Tibial nerve (tissue), 4 donors: ENCODE data around the gene SMG6. TPM values are rescaled to one million over a fixed set of nuclear protein-coding genes. Genes with fewer than 3 reads are reported as not detected.

Source experiments
- DNase-seq, 2 donors: peaks; one replicate each; pipeline ENCODE4 v3.0.0-alpha.2; 2019; ENCODE audit warnings: low spot score in 2 of 2
- H3K27ac ChIP-seq, 4 donors: fragments of 200-600 bp; sonication (generic) in 3 of 4; one replicate each; pipeline ENCODE4 v1.5.1; 2017 to 2019; ENCODE audit warnings: mild to moderate bottlenecking in 1 of 4
- H3K27me3 ChIP-seq, 2 donors: fragments of 200-600 bp; sonication (generic) in 1 of 2; one replicate each; pipeline versions ENCODE4 v1.5.1 to v1.6.0; 2017 to 2019
- H3K36me3 ChIP-seq, 3 donors: fragments of 200-600 bp; sonication (generic); one replicate each; pipeline ENCODE4 v1.5.1; 2018 to 2019
- H3K4me1 ChIP-seq, 4 donors: fragments of 200-600 bp; sonication (generic) in 3 of 4; one replicate each; pipeline ENCODE4 v1.5.1; 2017 to 2019
- H3K4me3 ChIP-seq, 4 donors: fragments of 200-600 bp; sonication (generic) in 3 of 4; one replicate each; pipeline ENCODE4 v1.5.1; 2017 to 2019; ENCODE audit warnings: mild to moderate bottlenecking in 1 of 4, moderate library complexity in 1 of 4
- H3K9me3 ChIP-seq, 4 donors: fragments of 200-600 bp; sonication (generic) in 3 of 4; one replicate each; pipeline ENCODE4 v1.5.1; 2017 to 2019
- CTCF ChIP-seq, 5 experiments: fragments of 200-600 bp in 3 of 5; fragments of 450-650 bp in 2 of 5; sonication (generic) in 3 of 5; IDR thresholded peaks; one replicate each; pipeline ENCODE4 v1.5.1; 2016 to 2019; ENCODE audit warnings: antibody characterized with exemption in 5 of 5, mild to moderate bottlenecking in 3 of 5, moderate library complexity in 2 of 5
- EP300 ChIP-seq, 2 donors: sonication (generic); formaldehyde crosslinking; IDR thresholded peaks; one replicate each; pipeline ENCODE4 v1.6.1; 2017; ENCODE audit warnings: antibody characterized with exemption in 2 of 2, mild to moderate bottlenecking in 1 of 2
- POLR2A ChIP-seq, 2 donors: fragments of 450-650 bp; IDR thresholded peaks; one replicate each; pipeline ENCODE4 v1.6.1; 2017; ENCODE audit warnings: antibody characterized with exemption in 2 of 2, mild to moderate bottlenecking in 2 of 2, moderate library complexity in 2 of 2
- WGBS, 2 donors: methylation state at CpG; one replicate each; pipeline ENCODE4 v1.1.5; 2018; 5-methylcytosine and 5-hydroxymethylcytosine counted together
- total RNA-seq, 4 donors: library from RNA; depleted of rRNA; stranded (reverse); fragments of >200 nt; gene quantifications; one replicate each; pipeline ENCODE4 v1.1.0, GENCODE V29; 2016

Gene SMG6
- total RNA-seq, 4 donors from 2014 or later: 29.5 to 86.5 (median 40.1) TPM

DNA sequence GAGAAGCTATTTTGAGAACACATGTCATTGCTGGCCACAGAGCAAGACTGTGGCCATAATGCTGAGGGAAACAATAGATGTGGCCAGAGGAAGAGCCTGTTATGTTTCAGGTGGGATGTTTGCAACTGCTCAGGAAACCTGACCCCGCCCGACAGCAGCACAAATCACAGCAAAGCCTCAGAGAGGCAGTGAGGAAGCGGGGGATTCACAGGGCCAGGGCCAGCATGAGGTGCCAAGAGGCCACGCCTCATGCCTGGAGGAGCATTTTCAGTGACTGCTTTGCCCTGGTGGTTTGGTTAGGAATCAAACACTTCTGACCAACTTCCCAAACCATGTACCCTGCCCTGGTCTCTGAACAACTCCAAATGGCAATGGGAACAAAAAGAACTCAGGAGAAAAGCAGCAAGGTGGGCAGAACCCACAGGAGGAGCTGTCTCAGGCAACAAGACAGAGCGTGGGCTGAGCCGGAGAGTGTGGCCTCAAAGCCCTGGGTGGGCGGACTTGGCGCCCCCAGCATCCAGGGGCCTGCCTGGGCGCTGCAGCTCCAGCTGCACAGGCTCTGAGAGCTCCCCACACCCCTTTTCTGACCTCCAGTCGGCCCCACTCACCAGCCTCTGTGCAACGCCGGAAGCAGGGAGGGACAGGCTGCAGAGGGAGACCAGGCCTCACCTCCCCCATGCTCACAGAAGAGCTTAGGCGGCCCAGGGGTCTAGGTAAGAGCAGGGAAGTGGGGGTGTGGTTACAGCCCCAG, 228.1 kb downstream of the SMG6 start:
- peak in 2 of 5 experiments; percentile 16 for TF ChIP-seq CTCF (IDR thresholded peaks at IDR 0.05)
- TF ChIP-seq EP300 (IDR thresholded peaks at IDR 0.05): no peak
- Histone ChIP-seq H3K4me1 (peaks cover 0 to 64% (median 25%) of the 10 kb centered on the region in 4 donors), H3K4me3 (no peak overlapping the region), H3K9me3 (no peaks in the 10 kb centered on the region), H3K27me3 (no peaks in the 10 kb centered on the region), H3K36me3 (peaks cover 0 to 85% (median 0%) of the 10 kb centered on the region in 3 donors), H3K27ac (peak overlapping the region; percentile 31 to 79 (median 74))
- WGBS, 2 donors: 46 to 47% methylated on average over 13 of the region's 13 CpGs
- no peak for DNase-seq

- WGBS, 2 donors: 80 to 81% methylated on average over 10 of the region's 10 CpGs
- H3K36me3 ChIP-seq: peaks cover 0 to 85% (median 0%) of the 10 kb centered on the region in 3 donors
- H3K27me3 ChIP-seq: no peaks in the 10 kb centered on the region
- DNase-seq: no peak
- TF ChIP-seq POLR2A (IDR thresholded peaks at IDR 0.05) (no peak), CTCF (IDR thresholded peaks at IDR 0.05) (no peak), EP300 (IDR thresholded peaks at IDR 0.05) (no peak)
- H3K4me3 ChIP-seq: no peak overlapping the region
- peaks cover 0 to 69% (median 28%) of the 10 kb centered on the region in 4 donors for H3K4me1 ChIP-seq
- H3K9me3 ChIP-seq: no peaks in the 10 kb centered on the region
- peak overlapping the region in 3 of 4 donors; percentile 68 to 79 (median 79) for H3K27ac ChIP-seq
Measured at GRCh38 chr17:2074919-2075318, 228.7 kb downstream of the SMG6 start.

DNA sequence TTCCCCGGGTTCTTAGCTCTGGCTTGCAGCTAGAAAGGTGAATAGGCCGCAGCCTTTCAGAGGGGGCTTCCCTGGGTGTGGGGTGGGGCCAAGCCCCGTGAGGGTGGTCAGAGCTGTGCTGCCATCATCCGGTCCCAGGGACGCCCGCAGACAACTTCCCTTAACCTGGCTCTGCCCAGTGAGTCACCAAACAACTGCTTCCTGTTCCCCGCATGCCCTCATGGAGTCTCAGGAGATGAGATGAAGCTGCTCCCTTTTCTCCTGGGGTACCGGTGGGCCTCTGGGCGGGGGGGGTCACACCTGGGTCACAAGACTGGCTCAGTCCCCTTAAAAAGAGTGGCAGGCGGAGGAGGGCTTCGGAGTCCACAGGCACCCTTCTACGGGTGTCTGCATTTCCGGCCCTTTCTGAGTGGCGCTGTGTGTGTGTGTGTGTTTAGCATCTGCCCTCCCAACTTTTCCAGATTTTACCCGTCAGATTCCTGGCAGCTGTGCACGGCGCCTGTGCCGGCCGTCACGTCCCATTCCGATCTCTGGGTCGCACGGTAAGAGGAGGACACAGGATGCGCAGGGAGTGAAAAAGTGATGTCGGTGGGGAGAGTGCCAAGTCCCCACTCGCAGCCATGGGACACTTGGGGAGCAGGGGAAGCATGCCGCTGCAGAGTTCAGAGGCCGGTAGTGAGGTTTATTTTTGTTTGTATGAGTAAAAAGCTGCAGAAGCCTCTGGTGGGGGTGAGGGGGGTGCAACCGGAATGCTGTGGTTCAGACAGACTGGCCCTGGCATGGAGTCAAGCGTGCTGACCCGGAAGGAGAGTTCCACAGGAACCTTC, 231.9 kb downstream of the SMG6 start:
- TF ChIP-seq POLR2A (IDR thresholded peaks at IDR 0.05) (no peak), EP300 (IDR thresholded peaks at IDR 0.05) (peak in 1 of 2 donors; percentile 51)
- H3K36me3 ChIP-seq: peaks cover 0 to 81% (median 0%) of the 10 kb centered on the region in 3 donors

GRCh38 chr17:2071024-2071385, 232.6 kb downstream of the SMG6 start:
- no peaks in the 10 kb centered on the region for H3K9me3 ChIP-seq
- TF ChIP-seq POLR2A (IDR thresholded peaks at IDR 0.05) (no peak), CTCF (IDR thresholded peaks at IDR 0.05) (no peak), EP300 (IDR thresholded peaks at IDR 0.05) (no peak)
- WGBS, 2 donors: 83 to 89% methylated on average over 6 of the region's 6 CpGs
- peaks cover 0 to 80% (median 0%) of the 10 kb centered on the region in 3 donors for H3K36me3 ChIP-seq
- no peak for DNase-seq
- no peaks in the 10 kb centered on the region for H3K27me3 ChIP-seq
- H3K27ac ChIP-seq: peak overlapping the region; percentile 5 to 81 (median 67)
- no peak overlapping the region for H3K4me3 ChIP-seq
- peaks cover 0 to 80% (median 50%) of the 10 kb centered on the region in 4 donors for H3K4me1 ChIP-seq

More for the DNA sequence above, 231.9 kb downstream of the SMG6 start:
- Histone ChIP-seq H3K4me3 (no peak overlapping the region), H3K4me1 (peaks cover 0 to 80% (median 49%) of the 10 kb centered on the region in 4 donors), H3K27me3 (no peaks in the 10 kb centered on the region), H3K9me3 (no peaks in the 10 kb centered on the region), H3K27ac (peak overlapping the region; percentile 5 to 81 (median 67))
- DNase-seq: no peak
- 60 to 76% methylated on average over 29 to 30 of the region's 31 CpGs for WGBS, 2 donors

DNA sequence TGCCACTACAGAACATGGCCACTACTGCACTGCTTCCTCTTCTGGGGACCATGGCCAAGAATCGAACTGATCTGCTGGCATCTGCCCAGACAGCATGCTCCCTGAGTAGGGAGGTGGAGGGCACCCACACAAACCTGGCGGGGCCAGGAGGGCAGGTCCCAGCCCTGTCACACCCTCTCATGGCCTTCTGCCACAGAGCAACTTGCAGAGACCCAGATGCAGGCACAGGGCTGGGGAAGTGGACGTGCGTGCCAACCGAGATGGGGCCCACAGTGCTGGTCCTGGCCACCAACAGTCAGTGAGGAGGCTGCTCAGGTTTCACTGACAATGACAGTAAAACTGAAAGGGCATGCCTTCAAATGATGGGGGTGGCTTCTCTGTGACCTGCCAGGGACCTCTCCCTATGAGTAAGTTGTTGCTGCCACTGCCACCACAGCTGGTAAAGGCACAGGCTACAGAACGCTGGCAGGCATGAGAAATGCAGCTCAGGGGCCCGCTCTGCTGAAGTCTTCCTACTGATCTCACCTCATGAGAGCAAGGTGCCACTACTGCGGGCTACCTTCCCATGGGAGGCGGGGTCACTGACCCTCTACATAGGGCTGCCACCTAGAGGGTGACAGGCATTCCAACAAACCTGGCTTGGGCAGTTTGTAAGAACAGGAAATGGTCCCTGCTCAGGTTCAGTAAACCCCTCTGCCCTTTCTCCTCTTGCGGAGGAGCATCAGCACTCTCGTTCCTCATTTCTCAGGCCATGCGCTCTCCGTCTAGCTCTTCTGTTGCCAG, 233.2 kb downstream of the SMG6 start:
- DNase-seq: no peak
- 84 to 87% methylated on average over 13 of the region's 13 CpGs for WGBS, 2 donors
- peaks cover 0 to 80% (median 0%) of the 10 kb centered on the region in 3 donors for H3K36me3 ChIP-seq

More for the DNA sequence above, 233.2 kb downstream of the SMG6 start:
- peaks cover 0 to 80% (median 49%) of the 10 kb centered on the region in 4 donors for H3K4me1 ChIP-seq
- TF ChIP-seq CTCF (IDR thresholded peaks at IDR 0.05) (no peak), EP300 (IDR thresholded peaks at IDR 0.05) (no peak), POLR2A (IDR thresholded peaks at IDR 0.05) (no peak)
- no peaks in the 10 kb centered on the region for H3K9me3 ChIP-seq
- H3K27ac ChIP-seq: peak overlapping the region in 3 of 4 donors; percentile 67 to 81 (median 67)
- no peak overlapping the region for H3K4me3 ChIP-seq
- H3K27me3 ChIP-seq: no peaks in the 10 kb centered on the region
